ENCODE data around the gene EVI5.
"Not testable (repeated sequence)": the region's sequence is repeated elsewhere in the genome, so short reads cannot be mapped to it uniquely, and the experiment has no call there.

EVI5 gene

DNA sequence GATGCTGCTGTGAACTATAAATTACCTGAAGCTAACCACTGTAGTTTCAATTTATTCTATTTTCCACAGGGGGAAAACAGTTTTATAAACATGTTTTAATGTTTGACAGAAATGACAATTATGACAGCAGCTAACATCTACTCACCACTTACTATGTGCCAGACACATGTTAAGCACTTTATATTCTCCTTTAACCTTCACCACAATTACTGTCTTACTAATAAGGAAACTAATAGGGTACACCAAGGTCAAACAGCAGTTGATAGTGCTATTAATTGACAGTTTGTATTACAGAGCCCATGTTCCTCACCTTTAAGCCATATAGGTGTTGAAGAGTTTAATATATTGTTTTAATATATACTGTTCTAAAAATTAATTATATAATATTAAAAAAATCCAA is 146.4 kb downstream of the EVI5 start:
- Histone ChIP-seq H3K9me3 (ENCODE audit: severe bottlenecking) (no peaks in the 10 kb centered on the region), H3K27ac (ENCODE audit: poor library complexity, severe bottlenecking) (no peak overlapping the region), H3K27me3 (ENCODE audit: insufficient read depth, poor library complexity, severe bottlenecking) (no peaks in the 10 kb centered on the region), H3K36me3 (ENCODE audit: low read depth) (peaks cover 13% of the 10 kb centered on the region; the same call in 1 of the 2 replicates), H3K4me3 (ENCODE audit: severe bottlenecking) (no peak overlapping the region), H3K4me1 (ENCODE audit: insufficient read depth, poor library complexity, severe bottlenecking) (no peaks in the 10 kb centered on the region)
- TF ChIP-seq, protein P1, sequence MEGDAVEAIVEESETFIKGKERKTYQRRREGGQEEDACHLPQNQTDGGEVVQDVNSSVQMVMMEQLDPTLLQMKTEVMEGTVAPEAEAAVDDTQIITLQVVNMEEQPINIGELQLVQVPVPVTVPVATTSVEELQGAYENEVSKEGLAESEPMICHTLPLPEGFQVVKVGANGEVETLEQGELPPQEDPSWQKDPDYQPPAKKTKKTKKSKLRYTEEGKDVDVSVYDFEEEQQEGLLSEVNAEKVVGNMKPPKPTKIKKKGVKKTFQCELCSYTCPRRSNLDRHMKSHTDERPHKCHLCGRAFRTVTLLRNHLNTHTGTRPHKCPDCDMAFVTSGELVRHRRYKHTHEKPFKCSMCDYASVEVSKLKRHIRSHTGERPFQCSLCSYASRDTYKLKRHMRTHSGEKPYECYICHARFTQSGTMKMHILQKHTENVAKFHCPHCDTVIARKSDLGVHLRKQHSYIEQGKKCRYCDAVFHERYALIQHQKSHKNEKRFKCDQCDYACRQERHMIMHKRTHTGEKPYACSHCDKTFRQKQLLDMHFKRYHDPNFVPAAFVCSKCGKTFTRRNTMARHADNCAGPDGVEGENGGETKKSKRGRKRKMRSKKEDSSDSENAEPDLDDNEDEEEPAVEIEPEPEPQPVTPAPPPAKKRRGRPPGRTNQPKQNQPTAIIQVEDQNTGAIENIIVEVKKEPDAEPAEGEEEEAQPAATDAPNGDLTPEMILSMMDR (IDR thresholded peaks at IDR 0.05; ENCODE audit: poor library complexity, severe bottlenecking), result no peak
- DNase-seq (ENCODE audit: low spot score), result no peak
- ATAC-seq (ENCODE audit: low read depth), result no peak

DNA sequence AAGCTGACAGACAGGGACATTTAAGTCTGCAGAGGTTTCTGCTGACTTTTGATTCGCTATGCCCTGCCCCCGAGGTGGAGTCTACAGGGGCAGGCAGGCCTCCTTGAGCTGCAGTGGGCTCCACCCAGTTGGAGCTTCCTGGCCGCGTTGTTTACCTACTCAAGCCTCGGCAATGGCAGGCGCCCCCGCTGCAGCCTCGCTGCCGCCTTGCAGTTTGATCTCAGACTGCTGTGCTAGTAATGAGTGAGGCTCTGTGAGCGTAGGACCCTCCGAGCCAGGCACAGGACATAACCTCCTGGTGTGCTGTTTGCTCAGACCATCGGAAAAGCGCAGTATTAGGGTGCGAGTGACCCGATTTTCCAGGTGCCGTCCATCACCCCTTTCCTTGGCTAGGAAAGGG is 149.7 kb downstream of the EVI5 start:
- not testable (repeated sequence) for DNase-seq (ENCODE audit: low spot score); H3K4me1 ChIP-seq (ENCODE audit: insufficient read depth, poor library complexity, severe bottlenecking); H3K27me3 ChIP-seq (ENCODE audit: insufficient read depth, poor library complexity, severe bottlenecking); H3K27ac ChIP-seq (ENCODE audit: poor library complexity, severe bottlenecking); H3K4me3 ChIP-seq (ENCODE audit: severe bottlenecking); ATAC-seq (ENCODE audit: low read depth); H3K9me3 ChIP-seq (ENCODE audit: severe bottlenecking)
- H3K36me3 ChIP-seq (ENCODE audit: low read depth), result peaks cover 13% of the 10 kb centered on the region; the same call in 1 of the 2 replicates

DNA sequence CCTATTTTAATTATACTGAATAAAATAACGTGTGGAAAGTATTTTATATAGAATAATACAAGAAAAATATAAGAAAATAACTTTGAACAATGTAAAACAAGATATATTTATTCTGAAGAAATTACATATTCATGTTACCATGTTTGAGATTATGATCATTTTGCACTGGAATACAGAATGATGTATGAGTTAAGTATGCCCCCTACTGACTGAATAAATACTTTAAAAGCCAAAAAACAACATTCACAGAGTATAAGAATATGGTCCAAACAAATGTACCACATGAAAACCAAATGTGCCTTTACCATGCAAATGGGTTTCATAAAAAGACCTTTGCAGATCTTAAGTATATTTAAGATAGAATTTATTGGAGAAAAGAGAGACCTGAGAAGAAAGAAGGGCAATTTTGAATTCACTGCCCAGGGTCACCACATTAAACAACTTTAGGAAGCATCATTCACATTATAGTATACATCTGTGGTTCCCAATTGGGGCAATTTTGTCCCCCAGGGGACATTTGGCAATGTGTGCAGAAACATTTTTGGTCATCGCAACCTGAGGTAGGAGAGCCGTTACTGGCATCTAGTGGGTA is 161.6 kb downstream of the EVI5 start:
- Histone ChIP-seq H3K4me1 (ENCODE audit: insufficient read depth, poor library complexity, severe bottlenecking) (no peaks in the 10 kb centered on the region), H3K9me3 (ENCODE audit: severe bottlenecking) (no peaks in the 10 kb centered on the region), H3K27me3 (ENCODE audit: insufficient read depth, poor library complexity, severe bottlenecking) (no peaks in the 10 kb centered on the region), H3K4me3 (ENCODE audit: severe bottlenecking) (no peak overlapping the region), H3K27ac (ENCODE audit: poor library complexity, severe bottlenecking) (no peak overlapping the region), H3K36me3 (ENCODE audit: low read depth) (peaks cover 12% of the 10 kb centered on the region)
- DNase-seq (ENCODE audit: low spot score) (no peak), ATAC-seq (ENCODE audit: low read depth) (peak; percentile 42; the same call in 1 of the 3 replicates)
- TF ChIP-seq, protein P1 (IDR thresholded peaks at IDR 0.05; ENCODE audit: poor library complexity, severe bottlenecking), result peak; percentile 62

DNA sequence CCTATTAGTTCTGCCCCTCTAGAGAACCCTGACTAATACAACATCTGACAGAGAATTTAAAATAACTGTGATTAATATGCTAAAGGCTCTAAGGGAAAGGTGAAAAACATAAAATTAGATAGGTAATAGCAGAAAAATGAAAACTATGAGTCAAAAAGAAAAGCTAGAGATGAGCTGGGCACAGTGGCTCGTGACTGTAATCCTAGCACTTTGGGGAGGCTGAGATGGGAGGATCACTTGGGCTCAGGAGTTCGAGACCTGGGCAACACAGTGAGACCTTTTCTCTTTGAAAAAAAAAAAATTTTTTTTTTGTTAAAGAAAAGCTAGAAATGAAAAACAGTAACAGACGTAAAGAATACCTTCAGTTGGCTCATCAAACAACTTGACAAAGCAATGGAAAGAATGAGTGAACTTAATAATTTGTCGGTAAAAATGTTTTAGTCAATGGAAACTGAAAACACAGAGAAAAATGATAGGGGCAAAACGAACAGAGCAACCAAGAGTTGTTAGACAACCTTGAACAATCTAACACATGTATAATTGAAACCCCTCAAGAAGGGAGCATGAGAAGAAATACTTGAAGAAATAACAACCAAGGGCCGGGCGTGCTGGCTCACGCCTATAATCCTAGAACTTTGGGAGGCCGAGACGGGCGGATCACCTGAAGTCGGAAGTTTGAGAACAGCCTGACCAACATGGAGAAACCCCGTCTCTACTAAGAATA is 165.3 kb downstream of the EVI5 start:
- DNase-seq (ENCODE audit: low spot score), result no peak
- H3K4me3 ChIP-seq (ENCODE audit: severe bottlenecking), result no peak overlapping the region
- ATAC-seq (ENCODE audit: low read depth), result no peak
- H3K36me3 ChIP-seq (ENCODE audit: low read depth), result peaks cover 12% of the 10 kb centered on the region
- H3K9me3 ChIP-seq (ENCODE audit: severe bottlenecking), result no peaks in the 10 kb centered on the region
- H3K27ac ChIP-seq (ENCODE audit: poor library complexity, severe bottlenecking), result no peak overlapping the region
- TF ChIP-seq, protein P1 (IDR thresholded peaks at IDR 0.05; ENCODE audit: poor library complexity, severe bottlenecking), result no peak
- no peaks in the 10 kb centered on the region for H3K4me1 ChIP-seq (ENCODE audit: insufficient read depth, poor library complexity, severe bottlenecking)
- no peaks in the 10 kb centered on the region for H3K27me3 ChIP-seq (ENCODE audit: insufficient read depth, poor library complexity, severe bottlenecking)

DNA sequence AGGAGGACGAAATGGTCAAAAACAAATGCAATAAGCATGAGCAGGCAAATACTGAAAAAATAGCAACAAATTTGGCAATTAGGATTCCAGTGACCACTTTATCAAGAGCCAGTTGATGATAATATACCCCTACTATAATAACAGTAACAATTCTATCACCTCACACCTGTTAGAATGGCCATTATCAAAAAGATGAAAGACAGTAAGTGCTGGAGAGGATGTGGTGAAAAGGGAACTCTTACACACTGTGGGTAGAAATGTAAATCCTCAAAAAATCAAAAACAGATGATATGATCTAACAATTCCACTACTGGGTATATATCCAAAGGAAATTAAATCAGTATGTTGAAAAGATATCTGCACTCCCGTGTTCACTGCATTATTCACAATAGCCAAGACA is 183.9 kb downstream of the EVI5 start:
- H3K4me1 ChIP-seq (ENCODE audit: insufficient read depth, poor library complexity, severe bottlenecking), result no peaks in the 10 kb centered on the region
- no peaks in the 10 kb centered on the region for H3K9me3 ChIP-seq (ENCODE audit: severe bottlenecking)
- ATAC-seq (ENCODE audit: low read depth), result no peak
- H3K27ac ChIP-seq (ENCODE audit: poor library complexity, severe bottlenecking), result no peak overlapping the region
- no peak overlapping the region for H3K4me3 ChIP-seq (ENCODE audit: severe bottlenecking)
- DNase-seq (ENCODE audit: low spot score), result no peak
- H3K27me3 ChIP-seq (ENCODE audit: insufficient read depth, poor library complexity, severe bottlenecking), result no peaks in the 10 kb centered on the region
- TF ChIP-seq, protein P1 (IDR thresholded peaks at IDR 0.05; ENCODE audit: poor library complexity, severe bottlenecking), result no peak
- peaks cover 13% of the 10 kb centered on the region for H3K36me3 ChIP-seq (ENCODE audit: low read depth)
